ENCODE measurements around the gene S100A8.

Gene S100A8

GRCh38 chr1:153345187-153346076 is 45.4 kb downstream of the S100A8 start:
- no peak for DNase-seq

GRCh38 chr1:153344718-153345025 is 46.2 kb downstream of the S100A8 start:
- DNase-seq: peak; percentile 24

GRCh38 chr1:153343811-153344717 is 46.8 kb downstream of the S100A8 start:
- no peak for DNase-seq

- DNase-seq: no peak
These were observed 47.7 kb downstream of the S100A8 start for GRCh38 chr1:153343040-153343681.

- DNase-seq: no peak
These were observed 48.7 kb downstream of the S100A8 start for GRCh38 chr1:153342178-153342577.

DNA sequence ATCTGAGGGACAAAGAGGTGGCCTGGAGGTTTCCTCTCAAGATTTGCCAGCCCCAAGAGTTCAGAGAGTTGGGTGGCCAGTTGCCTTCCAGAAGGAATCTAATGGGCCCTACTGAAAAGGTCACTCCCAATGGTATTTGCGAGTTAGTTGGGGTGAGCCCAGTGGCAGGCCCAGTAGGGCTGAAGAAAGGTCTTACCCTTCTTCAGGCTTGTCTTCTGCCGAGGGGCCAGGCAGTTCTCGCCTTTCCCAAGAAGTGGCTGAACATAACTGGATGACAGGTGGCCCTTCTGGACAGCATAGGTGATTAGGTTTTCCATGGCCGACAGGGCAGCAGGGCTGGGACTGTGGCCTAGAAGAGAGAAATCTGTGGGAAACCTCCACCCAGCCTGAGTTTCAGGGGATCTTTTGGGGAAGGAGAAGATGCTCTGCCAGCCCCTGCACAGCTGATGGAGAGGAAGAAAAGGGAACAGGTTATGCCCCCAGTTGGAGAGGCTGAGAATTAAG is 49.4 kb downstream of the S100A8 start:
- DNase-seq: no peak

DNA sequence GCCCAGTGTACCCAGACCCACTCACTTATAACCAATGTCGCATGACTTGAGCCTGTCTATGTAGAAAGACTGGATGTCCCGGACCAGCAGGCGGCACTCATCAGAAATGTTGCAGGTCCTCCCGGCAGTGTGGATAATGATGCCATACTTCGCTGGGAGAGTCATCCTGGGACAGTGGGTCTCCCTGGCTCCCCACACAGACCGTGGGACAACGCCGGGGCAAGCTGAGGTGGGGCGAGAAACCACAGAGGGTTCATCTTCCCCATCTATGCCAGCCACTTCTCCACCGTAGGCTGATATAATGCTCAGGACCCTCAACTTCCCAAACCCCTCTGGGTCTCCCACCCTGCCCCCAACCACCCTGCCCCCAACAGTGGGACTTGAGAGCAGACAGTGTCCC is 50.5 kb downstream of the S100A8 start:
- no peak for DNase-seq

All from NCI-H774 (cell line).